ENCODE measurements around the gene ACOD1.

Gene ACOD1

DNA sequence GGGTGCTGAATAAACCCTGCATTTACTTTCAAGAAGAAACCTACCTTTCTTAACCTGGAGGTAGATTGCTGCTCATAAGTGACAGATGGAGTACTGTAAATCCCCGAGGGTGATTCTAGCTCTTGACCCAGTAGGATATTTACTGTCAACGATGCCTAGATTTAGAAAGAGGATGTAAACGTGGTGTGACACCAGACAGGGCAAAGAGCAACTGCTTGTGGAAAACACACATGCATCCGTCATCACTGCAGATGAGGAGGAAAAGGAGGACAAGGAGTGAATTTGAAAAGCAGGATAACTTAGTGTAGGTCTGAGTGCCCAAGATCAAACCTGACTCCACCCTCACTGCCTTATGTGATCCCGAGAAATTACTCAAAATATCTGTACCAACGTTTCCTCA is 33.8 kb downstream of the ACOD1 start:
- DNase-seq, result no peak
- no peaks in the 10 kb centered on the region for H3K4me1 ChIP-seq
- no peaks in the 10 kb centered on the region for H3K36me3 ChIP-seq
- peaks cover 8% of the 10 kb centered on the region for H3K27me3 ChIP-seq
- TF ChIP-seq, protein P1, sequence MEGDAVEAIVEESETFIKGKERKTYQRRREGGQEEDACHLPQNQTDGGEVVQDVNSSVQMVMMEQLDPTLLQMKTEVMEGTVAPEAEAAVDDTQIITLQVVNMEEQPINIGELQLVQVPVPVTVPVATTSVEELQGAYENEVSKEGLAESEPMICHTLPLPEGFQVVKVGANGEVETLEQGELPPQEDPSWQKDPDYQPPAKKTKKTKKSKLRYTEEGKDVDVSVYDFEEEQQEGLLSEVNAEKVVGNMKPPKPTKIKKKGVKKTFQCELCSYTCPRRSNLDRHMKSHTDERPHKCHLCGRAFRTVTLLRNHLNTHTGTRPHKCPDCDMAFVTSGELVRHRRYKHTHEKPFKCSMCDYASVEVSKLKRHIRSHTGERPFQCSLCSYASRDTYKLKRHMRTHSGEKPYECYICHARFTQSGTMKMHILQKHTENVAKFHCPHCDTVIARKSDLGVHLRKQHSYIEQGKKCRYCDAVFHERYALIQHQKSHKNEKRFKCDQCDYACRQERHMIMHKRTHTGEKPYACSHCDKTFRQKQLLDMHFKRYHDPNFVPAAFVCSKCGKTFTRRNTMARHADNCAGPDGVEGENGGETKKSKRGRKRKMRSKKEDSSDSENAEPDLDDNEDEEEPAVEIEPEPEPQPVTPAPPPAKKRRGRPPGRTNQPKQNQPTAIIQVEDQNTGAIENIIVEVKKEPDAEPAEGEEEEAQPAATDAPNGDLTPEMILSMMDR (IDR thresholded peaks at IDR 0.05; ENCODE audit: low read depth, low read length), result no peak
- no peak overlapping the region for H3K4me3 ChIP-seq (ENCODE audit: low read depth, low read length)
- no peaks in the 10 kb centered on the region for H3K9me3 ChIP-seq

DNA sequence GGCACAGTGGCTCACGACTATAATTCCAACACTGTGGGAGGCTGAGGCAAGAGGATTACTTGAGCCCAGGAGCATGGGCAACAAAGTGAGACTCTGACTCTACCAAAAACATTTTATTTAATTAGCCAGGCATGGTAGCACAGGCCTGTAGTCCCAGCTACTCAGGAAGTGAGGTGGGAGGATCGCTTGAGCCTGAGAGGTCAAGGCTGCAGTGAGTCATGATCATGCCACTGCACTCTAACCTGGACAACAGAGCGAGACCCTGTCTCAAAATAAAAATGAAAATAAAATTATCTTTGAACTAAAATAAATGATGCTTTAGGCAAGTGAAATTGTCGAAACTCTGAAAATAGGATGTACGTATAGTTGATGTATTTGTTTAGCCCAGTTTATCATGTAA is 35.4 kb downstream of the ACOD1 start:
- H3K4me3 ChIP-seq (ENCODE audit: low read depth, low read length), result no peak overlapping the region
- DNase-seq, result no peak
- no peaks in the 10 kb centered on the region for H3K9me3 ChIP-seq
- TF ChIP-seq, protein P1 (IDR thresholded peaks at IDR 0.05; ENCODE audit: low read depth, low read length), result no peak
- no peaks in the 10 kb centered on the region for H3K36me3 ChIP-seq
- peaks cover 8% of the 10 kb centered on the region for H3K27me3 ChIP-seq
- H3K4me1 ChIP-seq, result no peaks in the 10 kb centered on the region

- Histone ChIP-seq H3K36me3 (peaks cover 2% of the 10 kb centered on the region), H3K9me3 (no peaks in the 10 kb centered on the region), H3K4me3 (ENCODE audit: low read depth, low read length) (peak overlapping the region; percentile 91), H3K4me1 (no peaks in the 10 kb centered on the region), H3K27me3 (no peaks in the 10 kb centered on the region)
- DNase-seq, result no peak
- TF ChIP-seq, protein P1 (IDR thresholded peaks at IDR 0.05; ENCODE audit: low read depth, low read length), result no peak
Observed at GRCh38 chr13:76991432-76991795, 43.1 kb downstream of the ACOD1 start.

- H3K4me1 ChIP-seq, result no peaks in the 10 kb centered on the region
- no peaks in the 10 kb centered on the region for H3K9me3 ChIP-seq
- TF ChIP-seq, protein P1 (IDR thresholded peaks at IDR 0.05; ENCODE audit: low read depth, low read length), result no peak
- peak; percentile 95 for DNase-seq
- peak within 1 kb of the TSS; percentile 91 for H3K4me3 ChIP-seq (ENCODE audit: low read depth, low read length)
- no peaks in the 10 kb centered on the region for H3K27me3 ChIP-seq
- peaks cover 5% of the 10 kb centered on the region for H3K36me3 ChIP-seq
Observed at GRCh38 chr13:76991796-76992547, 43.7 kb downstream of the ACOD1 start, which contains the start of gene CLN5. TSS of gene CLN5 (plus strand) at chr13:76992081. CDS start at chr13:76992099, 18 bp downstream.

GRCh38 chr13:76992548-76993001 is 44.3 kb downstream of the ACOD1 start:
- Histone ChIP-seq H3K9me3 (no peaks in the 10 kb centered on the region), H3K4me1 (no peaks in the 10 kb centered on the region), H3K27me3 (no peaks in the 10 kb centered on the region), H3K4me3 (ENCODE audit: low read depth, low read length) (peak overlapping the region; percentile 91), H3K36me3 (peaks cover 8% of the 10 kb centered on the region)
- TF ChIP-seq, protein P1 (IDR thresholded peaks at IDR 0.05; ENCODE audit: low read depth, low read length), result no peak
- no peak for DNase-seq

- H3K27me3 ChIP-seq, result no peaks in the 10 kb centered on the region
- TF ChIP-seq, protein P1 (IDR thresholded peaks at IDR 0.05; ENCODE audit: low read depth, low read length), result no peak
- no peaks in the 10 kb centered on the region for H3K4me1 ChIP-seq
- peaks cover 9% of the 10 kb centered on the region for H3K36me3 ChIP-seq
- no peaks in the 10 kb centered on the region for H3K9me3 ChIP-seq
- no peak for DNase-seq
- peak overlapping the region; percentile 91 for H3K4me3 ChIP-seq (ENCODE audit: low read depth, low read length)
Observed at GRCh38 chr13:76993021-76993420, 44.7 kb downstream of the ACOD1 start.

Data from BE2C (cell line).